ENCODE data around the gene NRG2.

NRG2 gene

GRCh38 chr5:139880416-139881142, 162.5 kb downstream of the NRG2 start:
- no peak for DNase-seq (ENCODE audit: low spot score)

- DNase-seq (ENCODE audit: low spot score), result no peak
These were observed 165.0 kb downstream of the NRG2 start for GRCh38 chr5:139878093-139878492.

- no peak for DNase-seq (ENCODE audit: low spot score)
These were observed 165.9 kb downstream of the NRG2 start for GRCh38 chr5:139877129-139877597.

GRCh38 chr5:139875957-139876356, 167.1 kb downstream of the NRG2 start:
- no peak for DNase-seq (ENCODE audit: low spot score)

- no peak for DNase-seq (ENCODE audit: low spot score)
These were observed 170.0 kb downstream of the NRG2 start for GRCh38 chr5:139872851-139873794.

GRCh38 chr5:139872052-139872766, 170.9 kb downstream of the NRG2 start:
- DNase-seq (ENCODE audit: low spot score), result no peak

- no peak for DNase-seq (ENCODE audit: low spot score)
These were observed 171.5 kb downstream of the NRG2 start for GRCh38 chr5:139871614-139872013.

- DNase-seq (ENCODE audit: low spot score), result no peak
These were observed 172.4 kb downstream of the NRG2 start for GRCh38 chr5:139870677-139871076.

GRCh38 chr5:139869042-139869790, 173.9 kb downstream of the NRG2 start:
- DNase-seq (ENCODE audit: low spot score), result no peak

- DNase-seq (ENCODE audit: low spot score), result no peak
These were observed 175.5 kb downstream of the NRG2 start for GRCh38 chr5:139867581-139867980.

- DNase-seq (ENCODE audit: low spot score), result no peak
These were observed 176.0 kb downstream of the NRG2 start for GRCh38 chr5:139867109-139867508.

GRCh38 chr5:139864716-139865483, 178.2 kb downstream of the NRG2 start:
- no peak for DNase-seq (ENCODE audit: low spot score)

- peak; percentile 74 for DNase-seq (ENCODE audit: low spot score)
These were observed 179.1 kb downstream of the NRG2 start for GRCh38 chr5:139863855-139864558.

GRCh38 chr5:139863361-139863760, 179.7 kb downstream of the NRG2 start:
- no peak for DNase-seq (ENCODE audit: low spot score)

GRCh38 chr5:139862803-139863202, 180.3 kb downstream of the NRG2 start:
- no peak for DNase-seq (ENCODE audit: low spot score)

GRCh38 chr5:139862313-139862712, 180.8 kb downstream of the NRG2 start:
- DNase-seq (ENCODE audit: low spot score), result no peak

- no peak for DNase-seq (ENCODE audit: low spot score)
These were observed 181.3 kb downstream of the NRG2 start for GRCh38 chr5:139861889-139862207.

- DNase-seq (ENCODE audit: low spot score), result no peak
These were observed 181.8 kb downstream of the NRG2 start for GRCh38 chr5:139861021-139861888.

GRCh38 chr5:139859013-139859412, 184.1 kb downstream of the NRG2 start:
- DNase-seq (ENCODE audit: low spot score), result no peak
